ENCODE measurements around the gene TMEM115. TPM values are rescaled to one million over a fixed set of nuclear protein-coding genes. Genes with fewer than 3 reads are reported as not detected.
A peak's percentile ranks its signal among the peaks of the same experiment; 100 is the strongest.

Gene TMEM115
- total and polyA plus RNA-seq, 5 experiments from 2014 or later: 15.2 to 29.8 (median 28.7) TPM

DNA sequence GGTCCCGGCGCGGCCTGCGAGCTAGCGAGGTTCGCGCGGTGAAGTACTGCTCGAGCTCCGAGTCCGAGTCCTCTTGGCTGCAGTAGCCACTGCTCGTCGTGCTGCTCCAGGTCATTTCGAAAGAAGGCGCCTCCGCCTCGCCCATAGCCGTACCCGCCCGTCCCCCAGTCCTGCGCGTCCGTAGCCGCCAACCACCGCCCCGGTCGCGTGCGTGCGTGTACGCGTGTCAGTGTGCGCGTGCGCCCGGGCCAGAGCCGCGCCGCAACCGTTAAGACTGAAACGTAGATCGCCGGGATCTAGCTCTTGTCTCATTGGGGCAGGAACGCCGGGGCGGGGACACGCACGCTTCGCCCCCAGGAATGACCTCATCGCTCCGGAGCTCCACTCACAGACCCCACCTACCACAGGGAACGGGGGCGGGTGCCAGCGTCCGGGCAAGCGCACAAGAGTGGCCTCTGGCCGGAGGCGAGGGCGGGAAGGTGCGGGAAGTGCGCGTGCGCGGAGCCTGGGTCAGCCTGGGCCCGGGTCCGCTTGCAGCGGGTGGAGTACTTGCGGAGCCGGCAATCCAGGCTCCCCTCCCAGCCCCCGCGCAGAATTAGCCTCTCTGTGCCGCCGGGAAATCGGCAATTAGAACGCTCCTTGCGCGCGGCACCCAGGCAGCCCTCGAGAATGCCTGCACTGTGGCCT is 22.0 kb downstream of the TMEM115 start:
- H3K4me1 Mint-ChIP-seq: peaks cover 34 to 79% (median 74%) of the 10 kb centered on the region in 4 donors
- ATAC-seq (peak; percentile 77 to 78), DNase-seq (peak; percentile 84 to 98 (median 92))
- no peaks in the 10 kb centered on the region for H3K9me3 Mint-ChIP-seq
- peaks cover 0 to 12% (median 0%) of the 10 kb centered on the region in 3 donors for H3K36me3 Mint-ChIP-seq
- POLR2A ChIA-PET: interaction anchor here (0.6 to 14.5 kb wide), 27 partner anchors 8 to 1048 kb away, joined by 3 to 318 read pairs (median 5); partner anchors contain the start of genes C3orf18, CISH, CYB561D2 and GNAI2
- H3K27me3 Mint-ChIP-seq: no peaks in the 10 kb centered on the region
- peak overlapping the region; percentile 94 to 99 (median 96) for H3K27ac Mint-ChIP-seq
- H3K4me3 Mint-ChIP-seq: peak overlapping the region; percentile 86 to 98 (median 94)

DNA sequence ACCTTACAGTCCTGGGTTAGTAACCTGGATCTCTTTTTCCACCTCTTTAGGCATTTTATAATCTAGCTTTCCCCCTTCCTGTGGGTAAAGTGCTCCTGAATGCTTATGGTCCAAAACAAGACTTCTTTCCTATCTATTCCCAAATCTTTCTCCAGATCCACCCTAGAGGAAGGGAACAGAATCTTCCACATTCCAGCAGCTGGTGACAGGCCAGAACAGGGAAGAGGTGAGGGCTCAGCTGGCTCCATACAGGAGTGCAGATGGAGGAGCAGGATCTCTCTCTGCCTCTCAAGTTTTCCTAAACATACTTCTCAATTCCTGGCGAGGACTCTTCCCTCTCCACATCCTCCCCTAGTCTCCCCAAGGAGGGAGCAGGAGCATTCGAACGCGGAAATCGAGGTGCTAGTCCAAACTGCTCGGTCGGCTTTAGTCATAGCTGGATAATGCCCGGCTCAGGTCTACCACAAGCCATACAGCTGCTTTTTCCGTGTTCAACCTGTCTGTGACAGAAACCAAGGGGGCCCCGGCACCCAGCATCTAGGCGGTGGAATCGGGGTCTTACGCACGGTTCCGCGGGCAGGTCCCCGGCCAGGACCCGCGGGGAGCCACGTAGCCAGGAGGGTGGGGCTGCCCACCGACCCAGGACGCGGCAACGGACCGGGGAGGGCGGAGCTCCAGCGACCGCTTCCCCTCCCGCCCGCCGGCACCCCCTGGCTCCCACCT is 22.7 kb downstream of the TMEM115 start:
- DNase-seq: peak in 1 of 10 donors; percentile 44
- H3K4me1 Mint-ChIP-seq: peaks cover 34 to 77% (median 72%) of the 10 kb centered on the region in 4 donors
- peak; percentile 41 to 43 for ATAC-seq
- H3K4me3 Mint-ChIP-seq: peak overlapping the region; percentile 86 to 98 (median 94)
- H3K27me3 Mint-ChIP-seq: no peaks in the 10 kb centered on the region
- POLR2A ChIA-PET: interaction anchor here (0.6 to 14.5 kb wide), 29 partner anchors 9 to 1049 kb away, joined by 3 to 318 read pairs (median 4); partner anchors contain the start of genes C3orf18, CISH, CYB561D2 and GNAI2
- H3K9me3 Mint-ChIP-seq: no peaks in the 10 kb centered on the region
- H3K27ac Mint-ChIP-seq: peak overlapping the region; percentile 83 to 99 (median 96)
- H3K36me3 Mint-ChIP-seq: peaks cover 0 to 17% (median 0%) of the 10 kb centered on the region in 3 donors

DNA sequence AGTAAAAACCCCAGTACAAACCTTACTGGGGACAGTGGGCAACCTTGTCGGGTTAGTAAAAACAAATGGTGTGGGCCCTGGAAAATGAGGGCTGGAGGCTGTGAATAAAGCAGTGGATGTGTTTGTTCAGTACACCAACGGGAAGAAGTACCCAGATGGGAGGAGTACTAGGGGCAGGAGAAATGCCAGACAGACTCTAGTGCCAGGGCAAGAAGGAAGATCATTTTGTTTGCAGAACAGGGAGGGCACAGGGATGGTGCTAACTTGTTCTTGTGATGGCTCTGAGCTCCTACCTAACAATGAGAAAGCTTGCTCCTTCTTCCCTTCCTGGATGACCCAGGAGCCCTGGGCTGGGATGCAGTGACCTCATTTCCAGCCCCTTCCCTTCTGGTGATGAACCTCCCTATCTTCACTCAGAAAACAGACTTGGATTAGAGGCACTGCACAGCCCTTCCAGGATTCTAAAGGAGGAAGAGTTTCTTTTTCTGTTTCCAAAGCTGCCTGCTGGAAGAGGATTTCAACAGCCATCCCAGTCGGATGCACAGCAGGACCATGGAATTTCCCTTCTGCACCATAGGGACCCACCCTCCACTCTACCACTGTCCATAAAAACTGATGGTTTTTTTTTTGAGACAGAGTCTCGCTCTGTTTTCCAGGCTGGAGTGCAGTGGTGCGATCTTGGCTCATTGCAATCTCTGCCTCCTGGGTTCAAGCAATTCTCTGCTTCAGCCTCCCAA is 24.8 kb downstream of the TMEM115 start:
- H3K27ac Mint-ChIP-seq: peak overlapping the region in 9 of 10 donors; percentile 87 to 97 (median 95)
- ATAC-seq (no peak), DNase-seq (no peak)
- H3K4me3 Mint-ChIP-seq: peak overlapping the region in 9 of 10 donors; percentile 21 to 77 (median 55)
- H3K27me3 Mint-ChIP-seq: no peaks in the 10 kb centered on the region
- no peaks in the 10 kb centered on the region for H3K9me3 Mint-ChIP-seq
- POLR2A ChIA-PET: interaction anchor here (1.1 to 14.5 kb wide), 8 partner anchors 9 to 36 kb away, joined by 3 to 318 read pairs (median 3); partner anchors contain the start of genes CYB561D2 and NPRL2
- H3K36me3 Mint-ChIP-seq: peaks cover 0 to 37% (median 0%) of the 10 kb centered on the region in 3 donors
- H3K4me1 Mint-ChIP-seq: peaks cover 31 to 61% (median 57%) of the 10 kb centered on the region in 4 donors

DNA sequence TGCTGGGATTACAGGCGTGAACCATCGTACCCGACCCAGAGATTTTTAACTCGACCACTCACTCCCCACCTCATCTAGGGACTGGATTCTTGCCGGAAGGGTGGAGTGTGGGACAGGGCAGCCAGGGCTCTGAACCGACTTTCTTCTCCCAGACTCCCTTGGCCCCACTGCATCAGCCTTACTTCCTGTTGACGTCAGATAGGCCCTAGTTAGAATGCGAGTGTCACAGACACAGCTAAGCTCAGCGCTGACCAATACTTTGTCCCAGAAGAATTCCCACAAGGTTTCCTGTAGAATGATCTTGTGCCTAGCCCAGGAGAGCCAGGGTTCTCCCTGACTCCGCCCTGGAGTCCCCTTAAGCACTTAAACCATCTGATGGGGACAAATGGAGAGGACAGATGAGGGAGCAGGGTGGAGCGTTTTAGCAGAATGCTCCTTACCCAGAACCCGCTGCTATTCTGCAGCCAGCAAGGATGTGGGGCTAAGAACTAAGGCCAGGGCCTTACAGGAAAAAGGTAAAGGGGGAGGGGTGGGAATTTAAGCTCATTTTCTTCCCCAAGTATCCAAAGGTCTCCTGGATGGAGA is 25.5 kb downstream of the TMEM115 start:
- DNase-seq: no peak
- Mint-ChIP-seq H3K27ac (peak overlapping the region; percentile 75 to 97 (median 93)), H3K36me3 (peaks cover 0 to 38% (median 0%) of the 10 kb centered on the region in 3 donors), H3K4me3 (peak overlapping the region; percentile 10 to 77 (median 48)), H3K4me1 (peaks cover 27 to 58% (median 51%) of the 10 kb centered on the region in 4 donors), H3K27me3 (no peaks in the 10 kb centered on the region), H3K9me3 (no peaks in the 10 kb centered on the region)
- POLR2A ChIA-PET: interaction anchor here (1.1 to 1.3 kb wide), 3 partner anchors 11 to 14 kb away, joined by 3 to 4 read pairs (median 3); no protein-coding TSS in a partner anchor
- no peak for ATAC-seq

DNA sequence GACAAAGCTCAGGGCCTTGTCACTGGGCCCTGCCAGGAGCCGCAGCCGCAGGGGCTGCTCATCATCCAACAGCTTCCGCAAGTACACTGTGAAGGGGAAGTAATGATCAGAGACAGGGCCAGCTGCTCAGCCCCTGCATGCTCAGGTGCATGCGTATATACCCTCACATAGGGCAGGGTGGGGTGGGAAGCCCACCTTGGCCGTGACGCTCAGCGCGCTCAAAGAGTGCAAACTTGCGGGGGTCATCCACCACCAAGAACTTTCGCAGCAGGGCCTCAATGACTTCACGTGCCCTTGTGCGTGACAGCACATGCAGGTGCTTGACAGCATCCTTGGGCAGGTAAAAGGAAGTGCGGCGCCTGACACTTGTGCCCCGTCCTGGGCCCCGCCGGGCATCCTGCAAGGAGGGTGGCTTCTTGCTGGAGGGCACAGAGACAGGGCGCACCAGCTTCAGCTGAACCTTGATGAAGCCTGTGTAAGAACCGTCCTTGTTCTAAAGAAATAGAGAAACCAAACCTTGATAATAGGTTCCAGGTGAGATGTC is 27.9 kb downstream of the TMEM115 start:
- Mint-ChIP-seq H3K9me3 (no peaks in the 10 kb centered on the region), H3K36me3 (peaks cover 0 to 39% (median 0%) of the 10 kb centered on the region in 3 donors), H3K27ac (peak overlapping the region in 4 of 10 donors; percentile 11 to 72 (median 26)), H3K4me3 (no peak overlapping the region), H3K27me3 (no peaks in the 10 kb centered on the region), H3K4me1 (peaks cover 16 to 58% (median 48%) of the 10 kb centered on the region in 4 donors)
- DNase-seq: no peak
- ATAC-seq: no peak
- POLR2A ChIA-PET: interaction anchor here (0.6 to 2.6 kb wide), 5 partner anchors 9 to 39 kb away, joined by 3 to 14 read pairs (median 4); partner anchors contain the start of genes CYB561D2, IFRD2, NPRL2 and RASSF1

DNA sequence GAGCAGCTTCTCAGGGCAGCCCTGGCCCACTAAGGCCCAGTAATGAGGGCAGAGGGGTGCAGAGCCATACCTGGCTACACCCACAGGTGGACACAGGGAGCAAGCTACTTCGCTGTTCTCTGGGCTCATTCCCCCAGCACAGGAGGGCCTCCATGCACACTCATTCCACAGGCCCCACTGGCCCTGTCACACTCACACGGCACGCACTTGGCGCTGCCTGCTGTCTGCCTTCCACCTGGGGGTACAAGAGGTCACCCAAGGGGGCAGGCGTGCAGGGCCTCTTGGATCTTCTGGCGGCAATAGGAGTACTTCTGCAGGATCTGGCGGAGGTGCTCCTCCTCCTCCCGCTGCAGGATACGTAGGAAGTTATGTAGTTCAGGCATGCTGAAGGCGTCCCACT is 29.0 kb downstream of the TMEM115 start:
- H3K9me3 Mint-ChIP-seq: no peaks in the 10 kb centered on the region
- no peaks in the 10 kb centered on the region for H3K27me3 Mint-ChIP-seq
- H3K4me1 Mint-ChIP-seq: peaks cover 13 to 52% (median 42%) of the 10 kb centered on the region in 4 donors
- peaks cover 0 to 39% (median 0%) of the 10 kb centered on the region in 3 donors for H3K36me3 Mint-ChIP-seq
- POLR2A ChIA-PET: interaction anchor here (0.5 to 2.5 kb wide), 2 partner anchors 11 to 104 kb away, joined by 4 to 14 read pairs; partner anchors contain the start of gene RASSF1
- H3K4me3 Mint-ChIP-seq: peak overlapping the region in 1 of 10 donors; percentile 14
- DNase-seq (no peak), ATAC-seq (no peak)
- peak overlapping the region in 3 of 10 donors; percentile 32 to 84 (median 49) for H3K27ac Mint-ChIP-seq

DNA sequence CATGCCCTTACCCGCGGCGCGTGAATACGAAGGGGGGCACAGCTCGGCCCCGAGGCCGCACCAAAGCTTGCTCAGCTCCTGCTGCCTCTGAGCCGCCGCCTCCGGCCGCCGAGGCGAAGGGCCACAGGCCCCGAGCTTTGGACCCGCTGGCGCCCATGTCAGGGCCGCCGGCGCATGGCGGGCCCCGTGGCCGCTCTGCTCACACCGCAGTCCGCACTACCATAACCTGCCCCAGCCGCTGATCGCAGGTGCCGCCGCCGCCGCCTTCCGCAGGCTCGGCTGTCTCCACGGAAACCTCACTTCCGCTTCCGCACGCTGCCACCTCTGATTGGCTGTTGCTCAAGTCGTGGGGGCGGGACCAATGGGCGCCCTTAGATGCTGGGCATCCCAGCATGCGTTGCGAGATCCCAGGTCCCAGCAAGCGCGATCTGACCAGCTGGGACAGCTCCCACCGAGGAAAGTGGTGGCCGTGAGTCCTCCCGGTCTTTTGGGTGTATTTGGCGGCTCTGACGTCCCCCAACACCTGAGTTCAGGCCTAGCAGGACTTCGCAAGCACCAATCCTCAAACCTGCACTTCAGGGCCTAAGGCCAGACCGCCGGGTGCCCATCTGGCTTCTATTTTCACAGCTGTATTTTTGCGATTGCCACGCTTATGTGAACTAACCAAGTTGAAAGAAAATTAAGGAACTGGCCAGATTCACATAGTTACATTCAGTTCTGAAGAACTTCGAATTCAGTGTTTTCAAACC is 31.2 kb downstream of the TMEM115 start, which contains the start of gene TUSC2:
TUSC2 (minus strand) TSS at position 281 of the 749 bp plus-strand sequence; CDS start at position 157, 124 bp downstream.
- Mint-ChIP-seq H3K27me3 (no peaks in the 10 kb centered on the region), H3K36me3 (peaks cover 0 to 32% (median 0%) of the 10 kb centered on the region in 3 donors), H3K4me1 (peaks cover 6 to 38% (median 34%) of the 10 kb centered on the region in 4 donors), H3K4me3 (peak within 1 kb of the TSS; percentile 84 to 97 (median 94)), H3K9me3 (no peaks in the 10 kb centered on the region), H3K27ac (peak within 1 kb of the TSS; percentile 85 to 97 (median 95))
- peak; percentile 89 to 97 (median 92) for DNase-seq
- POLR2A ChIA-PET: interaction anchor here (0.9 to 2.8 kb wide), 11 partner anchors 10 to 239 kb away, joined by 3 to 48 read pairs (median 9); partner anchors contain the start of genes C3orf18, CYB561D2, HYAL3 and IFRD2
- ATAC-seq: peak; percentile 93 to 96

DNA sequence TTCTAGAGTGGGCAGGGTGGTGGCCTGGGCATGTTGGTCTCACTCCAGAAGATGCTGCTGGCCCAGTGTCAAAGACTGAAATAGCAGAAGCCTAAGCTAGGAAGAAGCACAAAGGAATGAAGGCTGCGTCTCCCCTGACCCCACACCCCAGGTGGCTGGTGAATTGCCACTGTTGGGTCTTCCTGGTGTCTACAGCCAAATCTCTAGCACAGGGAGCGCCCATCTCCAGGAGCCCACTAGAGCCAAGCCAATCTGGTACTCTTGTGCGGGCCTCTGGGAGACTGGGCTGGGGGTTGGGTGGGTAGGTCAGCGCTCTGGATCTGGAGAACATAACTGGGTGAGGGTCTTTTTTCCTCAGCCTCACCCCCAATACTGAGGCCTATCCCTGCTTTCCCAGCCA is 32.2 kb downstream of the TMEM115 start:
- H3K9me3 Mint-ChIP-seq: no peaks in the 10 kb centered on the region
- H3K27me3 Mint-ChIP-seq: no peaks in the 10 kb centered on the region
- DNase-seq: no peak
- peaks cover 0 to 31% (median 0%) of the 10 kb centered on the region in 3 donors for H3K36me3 Mint-ChIP-seq
- H3K4me3 Mint-ChIP-seq: peak overlapping the region; percentile 69 to 97 (median 86)
- POLR2A ChIA-PET: interaction anchor here (0.9 to 2.8 kb wide), 10 partner anchors 9 to 240 kb away, joined by 3 to 48 read pairs (median 11); partner anchors contain the start of genes C3orf18, CYB561D2, HYAL3 and IFRD2
- H3K4me1 Mint-ChIP-seq: peaks cover 6 to 40% (median 33%) of the 10 kb centered on the region in 4 donors
- ATAC-seq: no peak
- H3K27ac Mint-ChIP-seq: peak overlapping the region in 9 of 10 donors; percentile 31 to 96 (median 89)

DNA sequence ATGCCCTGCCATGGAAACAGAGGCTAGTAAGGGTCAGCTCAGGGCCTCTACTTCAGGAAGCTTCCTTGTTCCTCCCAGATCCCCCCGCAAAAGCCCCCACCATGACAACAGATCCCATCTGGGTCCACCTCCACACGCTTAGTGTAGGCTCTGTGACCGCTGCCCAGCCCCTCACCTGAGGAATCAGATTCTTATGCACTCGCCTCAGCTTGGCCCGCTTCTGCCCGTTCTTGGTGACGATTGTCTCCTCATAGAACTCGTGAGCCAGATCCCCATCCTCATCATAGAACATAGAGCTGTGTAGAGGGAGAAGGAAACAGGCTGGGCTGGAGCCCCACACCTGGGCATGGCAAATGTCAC is 33.2 kb downstream of the TMEM115 start:
- DNase-seq (no peak), ATAC-seq (no peak)
- Mint-ChIP-seq H3K27ac (peak overlapping the region in 5 of 10 donors; percentile 19 to 66 (median 43)), H3K27me3 (no peaks in the 10 kb centered on the region), H3K9me3 (no peaks in the 10 kb centered on the region), H3K4me1 (peaks cover 6 to 44% (median 32%) of the 10 kb centered on the region in 4 donors), H3K36me3 (peaks cover 0 to 23% (median 0%) of the 10 kb centered on the region in 3 donors), H3K4me3 (peak overlapping the region in 9 of 10 donors; percentile 4 to 97 (median 67))
- POLR2A ChIA-PET: interaction anchor here (0.6 to 2.8 kb wide), 4 partner anchors 10 to 38 kb away, joined by 3 to 15 read pairs (median 7); partner anchors contain the start of gene RASSF1

DNA sequence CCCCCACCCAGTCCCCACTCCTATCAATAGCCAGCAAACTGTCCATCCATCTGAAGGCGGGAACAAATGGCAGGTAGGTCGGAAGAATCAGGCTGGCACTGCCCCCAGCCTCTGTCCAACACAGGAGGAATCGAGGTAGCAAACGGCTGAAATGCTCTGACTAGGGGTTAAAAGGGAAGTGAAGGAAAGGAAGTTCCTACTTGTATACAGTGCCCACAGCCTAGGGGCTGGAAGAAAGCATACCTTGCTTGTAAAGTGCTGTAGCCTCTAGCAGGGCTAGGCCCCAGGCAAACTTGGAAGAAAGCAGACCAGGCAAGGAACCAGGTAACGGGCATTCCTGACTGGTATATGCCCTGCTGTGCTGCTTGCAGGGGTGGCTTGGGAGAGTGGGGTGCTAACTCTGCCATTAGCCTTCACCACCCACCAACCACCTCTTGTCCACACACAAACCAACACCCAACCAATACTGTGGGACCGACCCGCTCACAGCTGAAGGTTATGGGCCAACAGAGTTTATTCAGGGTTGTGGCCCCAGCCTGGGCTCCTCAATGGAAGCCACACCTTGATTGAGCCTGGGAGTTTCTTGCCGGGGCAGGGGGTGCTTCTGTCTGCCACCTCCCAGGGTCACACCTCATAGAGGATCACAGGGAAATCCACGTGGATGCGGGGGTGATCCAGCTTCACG is 33.7 kb downstream of the TMEM115 start:
- Mint-ChIP-seq H3K27me3 (no peaks in the 10 kb centered on the region), H3K4me1 (peaks cover 7 to 44% (median 34%) of the 10 kb centered on the region in 4 donors), H3K4me3 (peak overlapping the region in 5 of 10 donors; percentile 4 to 74 (median 31)), H3K9me3 (no peaks in the 10 kb centered on the region), H3K27ac (peak overlapping the region in 2 of 10 donors; percentile 43 to 52), H3K36me3 (peaks cover 0 to 18% (median 0%) of the 10 kb centered on the region in 3 donors)
- DNase-seq (no peak), ATAC-seq (no peak)
- POLR2A ChIA-PET: interaction anchor here (0.6 to 0.8 kb wide), 2 partner anchors 10 to 12 kb away, joined by 3 to 5 read pairs; no protein-coding TSS in a partner anchor
